Vagina (tissue), 2 donors: ENCODE measurements around the gene DNAJC11.

ENCODE experiments used
- POLR2A ChIP-seq, 2 donors: fragments of 450-650 bp; IDR thresholded peaks; one replicate each; pipeline ENCODE4 v1.6.1; 2017; ENCODE audit warnings: antibody characterized with exemption in 2 of 2, mild to moderate bottlenecking in 2 of 2, moderate library complexity in 2 of 2
- TF ChIP-seq, protein P1 (sequence below), 3 experiments: fragments of 450-650 bp in 2 of 3; fragments of 200-600 bp in 1 of 3; sonication (generic) in 1 of 3; IDR thresholded peaks; one replicate each; pipeline ENCODE4 v1.5.1; 2017 to 2019; ENCODE audit warnings: antibody characterized with exemption in 3 of 3, mild to moderate bottlenecking in 2 of 3, moderate library complexity in 2 of 3

DNA sequence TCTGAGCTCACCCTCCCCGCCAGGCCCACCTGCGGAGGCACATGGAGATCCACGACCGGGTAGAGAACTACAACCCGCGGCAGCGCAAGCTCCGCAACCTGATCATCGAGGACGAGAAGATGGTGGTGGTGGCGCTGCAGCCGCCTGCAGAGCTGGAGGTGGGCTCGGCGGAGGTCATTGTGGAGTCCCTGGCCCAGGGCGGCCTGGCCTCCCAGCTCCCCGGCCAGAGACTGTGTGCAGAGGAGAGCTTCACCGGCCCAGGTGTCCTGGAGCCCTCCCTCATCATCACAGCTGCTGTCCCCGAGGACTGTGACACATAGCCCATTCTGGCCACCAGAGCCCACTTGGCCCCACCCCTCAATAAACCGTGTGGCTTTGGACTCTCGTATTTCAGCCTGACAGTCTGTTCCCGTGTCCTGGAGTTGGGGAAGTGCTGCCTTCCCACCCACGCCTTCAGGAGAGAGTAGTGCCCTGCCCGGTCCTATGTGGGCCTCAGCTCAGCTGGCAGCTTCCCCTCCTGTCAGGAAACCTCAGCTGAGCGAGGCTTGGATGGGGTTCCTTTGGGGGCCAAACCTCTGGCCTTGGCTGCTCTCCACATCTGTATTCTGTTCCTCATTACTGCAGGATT lies 112.6 kb downstream of the DNAJC11 start:
- TF ChIP-seq, protein P1, sequence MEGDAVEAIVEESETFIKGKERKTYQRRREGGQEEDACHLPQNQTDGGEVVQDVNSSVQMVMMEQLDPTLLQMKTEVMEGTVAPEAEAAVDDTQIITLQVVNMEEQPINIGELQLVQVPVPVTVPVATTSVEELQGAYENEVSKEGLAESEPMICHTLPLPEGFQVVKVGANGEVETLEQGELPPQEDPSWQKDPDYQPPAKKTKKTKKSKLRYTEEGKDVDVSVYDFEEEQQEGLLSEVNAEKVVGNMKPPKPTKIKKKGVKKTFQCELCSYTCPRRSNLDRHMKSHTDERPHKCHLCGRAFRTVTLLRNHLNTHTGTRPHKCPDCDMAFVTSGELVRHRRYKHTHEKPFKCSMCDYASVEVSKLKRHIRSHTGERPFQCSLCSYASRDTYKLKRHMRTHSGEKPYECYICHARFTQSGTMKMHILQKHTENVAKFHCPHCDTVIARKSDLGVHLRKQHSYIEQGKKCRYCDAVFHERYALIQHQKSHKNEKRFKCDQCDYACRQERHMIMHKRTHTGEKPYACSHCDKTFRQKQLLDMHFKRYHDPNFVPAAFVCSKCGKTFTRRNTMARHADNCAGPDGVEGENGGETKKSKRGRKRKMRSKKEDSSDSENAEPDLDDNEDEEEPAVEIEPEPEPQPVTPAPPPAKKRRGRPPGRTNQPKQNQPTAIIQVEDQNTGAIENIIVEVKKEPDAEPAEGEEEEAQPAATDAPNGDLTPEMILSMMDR (IDR thresholded peaks at IDR 0.05): no peak
- no peak for TF ChIP-seq POLR2A (IDR thresholded peaks at IDR 0.05)
